K562 (cell line): ENCODE data around the gene DSCAM. TPM values are rescaled to one million over a fixed set of nuclear protein-coding genes. Genes with fewer than 3 reads are reported as not detected.

ENCODE experiments used
- ATAC-seq: fragments of 200-7000 bp; cut with Tn5 transposase; 3 replicates; pipeline ENCODE4 v1.9.1; 2020; ENCODE audit warnings: moderate library complexity
- BruUV-seq: library from RNA; stranded (reverse); fragments of 400-500 nt; replicated peaks from 2 replicates; lab custom pipeline; 2021; lab: Mats Ljungman, UMichigan
- CTCF ChIA-PET: fragments of 300-600 bp; formaldehyde crosslinking; extraction: SDS; loops from one replicate; lab custom pipeline; 2021; ENCODE audit warnings: low intra/inter-chr PET ratio; lab: Yijun Ruan, JAX
- POLR2A ChIA-PET: fragments of 300-600, 350-650 bp; sonication (Branson Sonifier 250); formaldehyde crosslinking; extraction: SDS; loops from one replicate; lab custom pipeline; 2021; ENCODE audit warnings: antibody characterized with exemption, inconsistent platforms; lab: Yijun Ruan, JAX
- DNase-seq, 4 experiments: peaks; one replicate each; pipeline versions ENCODE4 v3.0.0 to v3.0.0-alpha.2; 2011 to 2018; ENCODE audit warnings: low spot score in 3 of 4, mixed read lengths in 3 of 4; ENCODE audit errors: extremely low read depth in 1 of 4
- FAIRE-seq: peaks from 2 replicates; lab custom pipeline; 2011; peaks lifted over from hg19 to GRCh38; lab: Jason Lieb, UNC
- H2AFZ ChIP-seq: 2 replicates; pipeline ENCODE4 v1.6.0; 2011; ENCODE audit warnings: low read depth, low read length, control low read depth, inconsistent platforms
- H3K27ac ChIP-seq: fragments of 200-600 bp; 3 replicates; pipeline ENCODE4 v1.8.0; 2011; ENCODE audit warnings: low read depth, mild to moderate bottlenecking, control low read depth, inconsistent platforms, low read length, moderate library complexity, mixed read lengths; ENCODE audit errors: extremely low read depth
- H3K27me3 ChIP-seq, 2 experiments: fragments of 300-600 bp in 1 of 2; 2 replicates in 1 of 2; 3 replicates in 1 of 2; pipeline versions ENCODE4 v1.6.0 to v1.8.0; 2011; ENCODE audit warnings: inconsistent platforms in 2 of 2, low read length in 2 of 2, mild to moderate bottlenecking in 1 of 2, mixed read lengths in 1 of 2, moderate library complexity in 1 of 2; ENCODE audit not compliant: control insufficient read depth in 2 of 2, insufficient read depth in 2 of 2
- H3K36me3 ChIP-seq: fragments of 300-600 bp; 3 replicates; pipeline ENCODE4 v1.8.0; 2011; ENCODE audit warnings: mild to moderate bottlenecking, low read length, inconsistent platforms; ENCODE audit not compliant: control insufficient read depth, insufficient read depth
- H3K4me1 ChIP-seq, 2 experiments: fragments of 200-600 bp in 1 of 2; replicated peaks in 1 of 2; 2 replicates in 1 of 2; 3 replicates in 1 of 2; pipeline versions ENCODE4 v1.5.1 to v1.8.0; 2011; ENCODE audit warnings: inconsistent platforms in 2 of 2, low read length in 2 of 2, mild to moderate bottlenecking in 1 of 2, mixed read lengths in 1 of 2, moderate library complexity in 1 of 2; ENCODE audit not compliant: control insufficient read depth in 2 of 2, insufficient read depth in 2 of 2
- H3K4me2 ChIP-seq: 2 replicates; pipeline ENCODE4 v1.6.1; 2011; ENCODE audit warnings: low read length, control low read depth, inconsistent platforms, mixed read lengths; ENCODE audit not compliant: insufficient read depth
- H3K4me3 ChIP-seq: fragments of 200-600 bp; sonication (generic), shearing (Covaris generic); 2 replicates; pipeline ENCODE4 v1.5.1; 2016; ENCODE audit warnings: control low read depth, inconsistent platforms
- H3K79me2 ChIP-seq: fragments of 200-600 bp; 3 replicates; pipeline ENCODE4 v1.8.0; 2011; ENCODE audit warnings: low read length, inconsistent platforms; ENCODE audit not compliant: control insufficient read depth, insufficient read depth
- H3K9ac ChIP-seq, 2 experiments: 2 replicates each; pipeline versions ENCODE4 v1.6.0 to v1.6.1; 2011; ENCODE audit warnings: low read depth in 2 of 2, low read length in 2 of 2, control low read depth in 1 of 2, inconsistent platforms in 1 of 2, mild to moderate bottlenecking in 1 of 2, mixed read lengths in 1 of 2; ENCODE audit not compliant: insufficient read depth in 1 of 2
- H3K9me1 ChIP-seq: one replicate; pipeline ENCODE4 v1.6.0; 2011; ENCODE audit warnings: inconsistent platforms, mild to moderate bottlenecking, low read length, moderate library complexity; ENCODE audit not compliant: control insufficient read depth, insufficient read depth
- H3K9me3 ChIP-seq: replicated peaks from 2 replicates; pipeline ENCODE4 v1.5.1; 2011; ENCODE audit warnings: low read depth, low read length, inconsistent platforms; ENCODE audit not compliant: control insufficient read depth, insufficient read depth
- H4K20me1 ChIP-seq: replicated peaks from 2 replicates; pipeline ENCODE4 v1.6.1; 2011; ENCODE audit warnings: low read length, inconsistent platforms, mixed read lengths; ENCODE audit not compliant: control insufficient read depth, insufficient read depth
- CAMTA2 ChIP-seq: fragments of 250-450 bp; sonication (Bioruptor Pico); conservative IDR thresholded peaks from 2 replicates; pipeline ENCODE4 v1.5.1; 2022
- CTBP1 ChIP-seq: fragments of 450-650 bp; IDR thresholded peaks from 2 replicates; pipeline ENCODE4 v1.6.1; 2016; ENCODE audit warnings: borderline replicate concordance
- KDM4B ChIP-seq, 2 experiments: fragments of 450-650 bp in 1 of 2; sonication (generic) in 1 of 2; IDR thresholded peaks; 2 replicates each; pipeline ENCODE4 v1.6.1; 2016 to 2017; ENCODE audit warnings: borderline replicate concordance in 2 of 2, antibody characterized with exemption in 1 of 2, low read depth in 1 of 2, mild to moderate bottlenecking in 1 of 2
- MECOM ChIP-seq: fragments of 250-450 bp; sonication (Bioruptor Pico); IDR thresholded peaks from 2 replicates; pipeline ENCODE4 v1.8.0; 2022; ENCODE audit warnings: inconsistent platforms
- NR2C2 ChIP-seq, 2 experiments: fragments of 200-800 bp in 1 of 2; sonication (Bioruptor generic) in 1 of 2; sonication (generic) in 1 of 2; formaldehyde crosslinking in 1 of 2; IDR thresholded peaks; 2 replicates each; pipeline versions ENCODE4 v1.6.1 to v1.8.0; 2016 to 2022; ENCODE audit warnings: mild to moderate bottlenecking in 1 of 2, missing compliant biosample characterization in 1 of 2, missing genetic modification characterization in 1 of 2, missing genetic modification reagents in 1 of 2
- POLR2H ChIP-seq: IDR thresholded peaks from 2 replicates; pipeline ENCODE4 v1.6.1; 2016; ENCODE audit warnings: missing genetic modification characterization, low read depth, mild to moderate bottlenecking, control low read depth, missing compliant biosample characterization, moderate library complexity
- RBM25 ChIP-seq: fragments of 200-400 bp; formaldehyde crosslinking; IDR thresholded peaks from 2 replicates; pipeline ENCODE4 v1.6.1; 2018; ENCODE audit warnings: low read length, low read depth, moderate library complexity; ENCODE audit not compliant: severe bottlenecking
- SMARCA5 ChIP-seq: fragments of 450-650 bp; IDR thresholded peaks from 2 replicates; pipeline ENCODE4 v1.6.1; 2016
- SMARCB1 ChIP-seq: IDR thresholded peaks from 2 replicates; pipeline ENCODE4 v1.6.1; 2011; ENCODE audit warnings: improper control_type of control experiment, low read depth; ENCODE audit not compliant: insufficient read length
- SMARCC2 ChIP-seq: fragments of 450-650 bp; IDR thresholded peaks from 2 replicates; pipeline ENCODE4 v1.6.1; 2017; ENCODE audit warnings: antibody characterized with exemption, moderate library complexity, mild to moderate bottlenecking, low read depth
- SP1 ChIP-seq: sonication (generic); formaldehyde crosslinking; IDR thresholded peaks from 2 replicates; pipeline ENCODE4 v1.8.1; 2022; ENCODE audit warnings: mild to moderate bottlenecking, missing genetic modification reagents
- ZKSCAN3 ChIP-seq: fragments of 250-450 bp; sonication (Bioruptor Pico); IDR thresholded peaks from 2 replicates; pipeline ENCODE4 v1.4.0; 2020
- ZNF584 ChIP-seq: fragments of 200-800 bp; sonication (Bioruptor generic); IDR thresholded peaks from 2 replicates; pipeline ENCODE4 v1.6.1; 2016; ENCODE audit warnings: low read depth, mild to moderate bottlenecking, missing genetic modification characterization, missing compliant biosample characterization
- WGBS: fragments of 100-300 bp; shearing (Covaris generic); methylation state at CpG from one replicate; pipeline ENCODE4 v1.1.6; 2016; ENCODE audit warnings: low coverage, mixed read lengths; ENCODE audit not compliant: insufficient coverage; ENCODE audit errors: missing lambda C conversion rate; 5-methylcytosine and 5-hydroxymethylcytosine counted together
- in situ Hi-C: fragments of 300-500 bp; cut with MboI; formaldehyde crosslinking; loops from 4 replicates; pipeline ENCODE4 v1.15.0; 2018; ENCODE audit warnings: inconsistent platforms, mixed read lengths
- intact Hi-C: fragments of 100-400 bp; cut with micrococcal nuclease; formaldehyde crosslinking; loops from 2 replicates; pipeline ENCODE4 v1.14.2; 2022
- polyA plus RNA-seq, 8 experiments: library from polyadenylated mRNA; depleted of rRNA in 4 of 8; stranded (reverse) in 5 of 8; unstranded in 3 of 8; fragments of >200 nt; fragmentation: Nextera tagmentation in 2 of 8; fragmentation: Illumina TruSeq in 1 of 8; extraction: Ambion mirVana in 2 of 8; extraction: Trizol in 1 of 8; gene quantifications; 2 replicates each; pipeline versions ENCODE4 v1.2.1 to v1.2.3, GENCODE V29; 2011 to 2014; ENCODE audit warnings: inconsistent platforms in 1 of 8, missing spikeins in 1 of 8
- total RNA-seq, 7 experiments: library from RNA; depleted of rRNA in 6 of 7; stranded (reverse); fragments of >200 nt in 6 of 7; fragmentation: Illumina TruSeq in 2 of 7; extraction: Trizol in 2 of 7; gene quantifications; 2 replicates each; pipeline versions ENCODE4 v1.2.1 to v1.2.3, GENCODE V29; 2011 to 2021; ENCODE audit warnings: low replicate concordance in 1 of 7
- TF ChIP-seq, protein P1 (sequence below): sonication (generic); formaldehyde crosslinking; IDR thresholded peaks from 2 replicates; pipeline ENCODE4 v1.8.1; 2023; ENCODE audit warnings: mild to moderate bottlenecking, missing genetic modification reagents
- TF ChIP-seq, protein P2 (sequence below): conservative IDR thresholded peaks from 2 replicates; pipeline ENCODE4 v1.6.1; 2011; ENCODE audit warnings: low read depth, mild to moderate bottlenecking, low read length; ENCODE audit not compliant: control insufficient read depth
- TF ChIP-seq, protein P3 (sequence below): sonication (generic); formaldehyde crosslinking; IDR thresholded peaks from 2 replicates; pipeline ENCODE4 v1.8.1; 2023; ENCODE audit warnings: mild to moderate bottlenecking, missing genetic modification reagents, moderate library complexity
- TF ChIP-seq, protein P4 (sequence below): fragments of 450-650 bp; IDR thresholded peaks from 2 replicates; pipeline ENCODE4 v1.6.1; 2016; ENCODE audit warnings: borderline replicate concordance

DSCAM gene
- total and polyA plus RNA-seq, 9 of the 15 experiments (the other 6 are each of a cell fraction or from before 2014, with no cell fraction given) = not detected

DNA sequence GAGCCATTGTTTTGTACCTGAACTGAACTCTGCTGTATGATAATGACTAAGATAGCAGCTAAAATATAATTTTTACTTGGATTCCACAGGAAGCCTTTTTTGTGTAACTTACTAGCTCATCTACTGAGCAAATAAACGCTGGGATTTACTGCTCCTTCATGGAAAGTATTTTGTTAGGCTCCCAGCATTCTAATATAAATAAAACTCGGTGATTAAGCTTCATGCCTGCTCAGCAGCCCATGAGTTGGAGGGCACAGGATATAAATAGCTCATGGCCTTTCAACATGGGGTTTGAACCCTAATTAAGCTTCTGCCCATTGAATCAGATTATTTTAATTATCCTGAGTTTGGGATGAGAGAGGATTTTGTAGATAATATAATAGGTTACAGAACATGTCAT lies 799.7 kb downstream of the DSCAM start:
- BruUV-seq = no TSS peak
- H4K20me1 ChIP-seq = no peaks in the 10 kb centered on the region
- H3K9me1 ChIP-seq = no peaks in the 10 kb centered on the region
- intact Hi-C loops = no loop called here
- no peak for ATAC-seq
- in situ Hi-C loops = no loop called here
- WGBS = 4% methylated on average over 2 of the region's 2 CpGs
- no peak overlapping the region for H3K4me3 ChIP-seq
- H3K4me2 ChIP-seq = no peak overlapping the region
- ChIA-PET POLR2A (interaction anchor here (0.7 kb wide), 1 partner anchor 116 kb away, joined by 3 read pairs; no protein-coding TSS in a partner anchor), CTCF (no interaction called here)
- H2AFZ ChIP-seq = no peak overlapping the region
- H3K79me2 ChIP-seq = no peaks in the 10 kb centered on the region
- no peaks in the 10 kb centered on the region for H3K27me3 ChIP-seq
- H3K9me3 ChIP-seq = no peaks in the 10 kb centered on the region; the same call in 1 of the 2 replicates
- no peak overlapping the region for H3K27ac ChIP-seq
- DNase-seq = no peak
- no peak overlapping the region for H3K9ac ChIP-seq
- FAIRE-seq = no peak
- no peaks in the 10 kb centered on the region for H3K4me1 ChIP-seq
- no peaks in the 10 kb centered on the region for H3K36me3 ChIP-seq
- TF ChIP-seq CTBP1 (no peak), MECOM (CRISPR knock-in tag) (no peak), SP1 (no peak), POLR2H (tag) (no peak), NR2C2 (CRISPR knock-in tag; IDR thresholded peaks at IDR 0.05) (no peak), NR2C2 (tag; IDR thresholded peaks at IDR 0.05) (no peak), ZNF584 (CRISPR knock-in tag) (no peak), CAMTA2 (CRISPR knock-in tag) (no peak), SMARCC2 (no peak), ZKSCAN3 (CRISPR knock-in tag) (no peak), RBM25 (no peak), SMARCB1 (no peak), KDM4B (IDR thresholded peaks at IDR 0.05; ENCODE audit: borderline replicate concordance in 2 of 2, low read depth in 1 of 2) (no peak), SMARCA5 (no peak)
- TF ChIP-seq, protein P1, sequence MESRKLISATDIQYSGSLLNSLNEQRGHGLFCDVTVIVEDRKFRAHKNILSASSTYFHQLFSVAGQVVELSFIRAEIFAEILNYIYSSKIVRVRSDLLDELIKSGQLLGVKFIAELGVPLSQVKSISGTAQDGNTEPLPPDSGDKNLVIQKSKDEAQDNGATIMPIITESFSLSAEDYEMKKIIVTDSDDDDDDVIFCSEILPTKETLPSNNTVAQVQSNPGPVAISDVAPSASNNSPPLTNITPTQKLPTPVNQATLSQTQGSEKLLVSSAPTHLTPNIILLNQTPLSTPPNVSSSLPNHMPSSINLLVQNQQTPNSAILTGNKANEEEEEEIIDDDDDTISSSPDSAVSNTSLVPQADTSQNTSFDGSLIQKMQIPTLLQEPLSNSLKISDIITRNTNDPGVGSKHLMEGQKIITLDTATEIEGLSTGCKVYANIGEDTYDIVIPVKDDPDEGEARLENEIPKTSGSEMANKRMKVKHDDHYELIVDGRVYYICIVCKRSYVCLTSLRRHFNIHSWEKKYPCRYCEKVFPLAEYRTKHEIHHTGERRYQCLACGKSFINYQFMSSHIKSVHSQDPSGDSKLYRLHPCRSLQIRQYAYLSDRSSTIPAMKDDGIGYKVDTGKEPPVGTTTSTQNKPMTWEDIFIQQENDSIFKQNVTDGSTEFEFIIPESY (CRISPR knock-in tag) = no peak
- TF ChIP-seq, protein P2, sequence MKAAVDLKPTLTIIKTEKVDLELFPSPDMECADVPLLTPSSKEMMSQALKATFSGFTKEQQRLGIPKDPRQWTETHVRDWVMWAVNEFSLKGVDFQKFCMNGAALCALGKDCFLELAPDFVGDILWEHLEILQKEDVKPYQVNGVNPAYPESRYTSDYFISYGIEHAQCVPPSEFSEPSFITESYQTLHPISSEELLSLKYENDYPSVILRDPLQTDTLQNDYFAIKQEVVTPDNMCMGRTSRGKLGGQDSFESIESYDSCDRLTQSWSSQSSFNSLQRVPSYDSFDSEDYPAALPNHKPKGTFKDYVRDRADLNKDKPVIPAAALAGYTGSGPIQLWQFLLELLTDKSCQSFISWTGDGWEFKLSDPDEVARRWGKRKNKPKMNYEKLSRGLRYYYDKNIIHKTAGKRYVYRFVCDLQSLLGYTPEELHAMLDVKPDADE = no peak
- TF ChIP-seq, protein P3, sequence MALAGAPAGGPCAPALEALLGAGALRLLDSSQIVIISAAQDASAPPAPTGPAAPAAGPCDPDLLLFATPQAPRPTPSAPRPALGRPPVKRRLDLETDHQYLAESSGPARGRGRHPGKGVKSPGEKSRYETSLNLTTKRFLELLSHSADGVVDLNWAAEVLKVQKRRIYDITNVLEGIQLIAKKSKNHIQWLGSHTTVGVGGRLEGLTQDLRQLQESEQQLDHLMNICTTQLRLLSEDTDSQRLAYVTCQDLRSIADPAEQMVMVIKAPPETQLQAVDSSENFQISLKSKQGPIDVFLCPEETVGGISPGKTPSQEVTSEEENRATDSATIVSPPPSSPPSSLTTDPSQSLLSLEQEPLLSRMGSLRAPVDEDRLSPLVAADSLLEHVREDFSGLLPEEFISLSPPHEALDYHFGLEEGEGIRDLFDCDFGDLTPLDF = no peak
- TF ChIP-seq, protein P4, sequence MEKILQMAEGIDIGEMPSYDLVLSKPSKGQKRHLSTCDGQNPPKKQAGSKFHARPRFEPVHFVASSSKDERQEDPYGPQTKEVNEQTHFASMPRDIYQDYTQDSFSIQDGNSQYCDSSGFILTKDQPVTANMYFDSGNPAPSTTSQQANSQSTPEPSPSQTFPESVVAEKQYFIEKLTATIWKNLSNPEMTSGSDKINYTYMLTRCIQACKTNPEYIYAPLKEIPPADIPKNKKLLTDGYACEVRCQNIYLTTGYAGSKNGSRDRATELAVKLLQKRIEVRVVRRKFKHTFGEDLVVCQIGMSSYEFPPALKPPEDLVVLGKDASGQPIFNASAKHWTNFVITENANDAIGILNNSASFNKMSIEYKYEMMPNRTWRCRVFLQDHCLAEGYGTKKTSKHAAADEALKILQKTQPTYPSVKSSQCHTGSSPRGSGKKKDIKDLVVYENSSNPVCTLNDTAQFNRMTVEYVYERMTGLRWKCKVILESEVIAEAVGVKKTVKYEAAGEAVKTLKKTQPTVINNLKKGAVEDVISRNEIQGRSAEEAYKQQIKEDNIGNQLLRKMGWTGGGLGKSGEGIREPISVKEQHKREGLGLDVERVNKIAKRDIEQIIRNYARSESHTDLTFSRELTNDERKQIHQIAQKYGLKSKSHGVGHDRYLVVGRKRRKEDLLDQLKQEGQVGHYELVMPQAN = no peak
